NOMO-1 treated with dmso at 0.1 percent for 144 hours (cell line): Measurements from ENCODE around the gene OR7A5.
"Not testable (repeated sequence)": the region's sequence is repeated elsewhere in the genome, so short reads cannot be mapped to it uniquely, and the experiment has no call there.

Experiments
- DNase-seq: peaks from one replicate; lab custom pipeline; 2025; ENCODE audit not compliant: unreplicated experiment; lab: John Stamatoyannopoulos, UW

OR7A5 gene

GRCh38 chr19:14785102-14785793 lies 49.7 kb downstream of the OR7A5 start:
- peak; percentile 83 for DNase-seq

GRCh38 chr19:14784730-14785101 lies 50.3 kb downstream of the OR7A5 start:
- peak; percentile 57 for DNase-seq

- DNase-seq = not testable (repeated sequence)
Observed at GRCh38 chr19:14783410-14783998, 51.5 kb downstream of the OR7A5 start.

- DNase-seq = no peak
Observed at GRCh38 chr19:14782626-14783409, 52.2 kb downstream of the OR7A5 start.

- not testable (repeated sequence) for DNase-seq
Observed at GRCh38 chr19:14781713-14782536, 53.1 kb downstream of the OR7A5 start.

- not testable (repeated sequence) for DNase-seq
Observed at GRCh38 chr19:14780622-14781225, 54.3 kb downstream of the OR7A5 start.

GRCh38 chr19:14779151-14779550 lies 55.8 kb downstream of the OR7A5 start:
- DNase-seq = no peak

- DNase-seq = not testable (repeated sequence)
Observed at GRCh38 chr19:14778110-14778845, 56.7 kb downstream of the OR7A5 start, which contains the start of gene ADGRE2. Gene ADGRE2, minus strand, starts transcription at chr19:14778560. Its CDS starts 1,804 bp downstream, at chr19:14776756.

- not testable (repeated sequence) for DNase-seq
Observed at GRCh38 chr19:14777645-14778044, 57.3 kb downstream of the OR7A5 start.
